ENCODE measurements around the gene TCP11.

TCP11 gene

DNA sequence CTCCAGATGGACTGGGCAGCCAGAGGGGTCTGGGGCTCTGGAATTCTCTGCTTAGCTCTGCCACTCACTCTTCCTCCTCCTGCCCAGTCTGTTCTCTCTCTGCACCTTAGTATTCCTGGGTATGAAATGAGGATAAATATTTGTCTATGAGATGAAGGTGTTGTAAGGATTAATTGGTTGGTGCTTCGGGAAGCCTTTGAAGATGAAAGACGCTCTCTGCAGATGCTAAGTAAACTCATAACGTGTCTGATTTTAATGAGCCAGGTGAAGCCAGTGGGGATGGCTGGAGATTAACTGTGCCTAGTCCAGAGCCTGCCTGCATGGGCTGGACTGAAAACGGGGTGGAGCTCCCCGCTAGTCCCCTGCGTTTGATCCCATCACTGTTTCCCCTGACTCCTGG, 23.1 kb upstream of the TCP11 start:
- TF ChIP-seq, protein P1, sequence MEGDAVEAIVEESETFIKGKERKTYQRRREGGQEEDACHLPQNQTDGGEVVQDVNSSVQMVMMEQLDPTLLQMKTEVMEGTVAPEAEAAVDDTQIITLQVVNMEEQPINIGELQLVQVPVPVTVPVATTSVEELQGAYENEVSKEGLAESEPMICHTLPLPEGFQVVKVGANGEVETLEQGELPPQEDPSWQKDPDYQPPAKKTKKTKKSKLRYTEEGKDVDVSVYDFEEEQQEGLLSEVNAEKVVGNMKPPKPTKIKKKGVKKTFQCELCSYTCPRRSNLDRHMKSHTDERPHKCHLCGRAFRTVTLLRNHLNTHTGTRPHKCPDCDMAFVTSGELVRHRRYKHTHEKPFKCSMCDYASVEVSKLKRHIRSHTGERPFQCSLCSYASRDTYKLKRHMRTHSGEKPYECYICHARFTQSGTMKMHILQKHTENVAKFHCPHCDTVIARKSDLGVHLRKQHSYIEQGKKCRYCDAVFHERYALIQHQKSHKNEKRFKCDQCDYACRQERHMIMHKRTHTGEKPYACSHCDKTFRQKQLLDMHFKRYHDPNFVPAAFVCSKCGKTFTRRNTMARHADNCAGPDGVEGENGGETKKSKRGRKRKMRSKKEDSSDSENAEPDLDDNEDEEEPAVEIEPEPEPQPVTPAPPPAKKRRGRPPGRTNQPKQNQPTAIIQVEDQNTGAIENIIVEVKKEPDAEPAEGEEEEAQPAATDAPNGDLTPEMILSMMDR (IDR thresholded peaks at IDR 0.05): no peak

DNA sequence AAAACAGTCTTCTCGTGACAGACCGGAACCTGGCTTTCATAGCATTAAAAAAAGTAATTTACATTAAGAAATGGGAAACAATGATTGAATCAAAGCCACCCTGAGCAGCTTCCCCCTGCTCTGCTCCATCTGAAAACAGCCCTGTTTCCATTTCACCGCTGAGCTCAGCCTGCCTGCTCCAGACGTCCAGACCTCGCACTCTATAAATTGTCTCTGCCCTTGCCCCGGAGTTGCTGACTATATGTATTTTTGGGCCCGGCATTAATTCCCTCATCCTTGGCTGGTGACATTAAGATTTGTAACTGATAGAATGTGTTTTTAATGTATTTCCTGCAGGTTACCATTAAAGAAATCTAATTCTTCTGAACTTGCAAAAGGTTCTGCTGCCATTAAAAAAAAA, 22.7 kb upstream of the TCP11 start:
- TF ChIP-seq, protein P1 (IDR thresholded peaks at IDR 0.05): no peak

DNA sequence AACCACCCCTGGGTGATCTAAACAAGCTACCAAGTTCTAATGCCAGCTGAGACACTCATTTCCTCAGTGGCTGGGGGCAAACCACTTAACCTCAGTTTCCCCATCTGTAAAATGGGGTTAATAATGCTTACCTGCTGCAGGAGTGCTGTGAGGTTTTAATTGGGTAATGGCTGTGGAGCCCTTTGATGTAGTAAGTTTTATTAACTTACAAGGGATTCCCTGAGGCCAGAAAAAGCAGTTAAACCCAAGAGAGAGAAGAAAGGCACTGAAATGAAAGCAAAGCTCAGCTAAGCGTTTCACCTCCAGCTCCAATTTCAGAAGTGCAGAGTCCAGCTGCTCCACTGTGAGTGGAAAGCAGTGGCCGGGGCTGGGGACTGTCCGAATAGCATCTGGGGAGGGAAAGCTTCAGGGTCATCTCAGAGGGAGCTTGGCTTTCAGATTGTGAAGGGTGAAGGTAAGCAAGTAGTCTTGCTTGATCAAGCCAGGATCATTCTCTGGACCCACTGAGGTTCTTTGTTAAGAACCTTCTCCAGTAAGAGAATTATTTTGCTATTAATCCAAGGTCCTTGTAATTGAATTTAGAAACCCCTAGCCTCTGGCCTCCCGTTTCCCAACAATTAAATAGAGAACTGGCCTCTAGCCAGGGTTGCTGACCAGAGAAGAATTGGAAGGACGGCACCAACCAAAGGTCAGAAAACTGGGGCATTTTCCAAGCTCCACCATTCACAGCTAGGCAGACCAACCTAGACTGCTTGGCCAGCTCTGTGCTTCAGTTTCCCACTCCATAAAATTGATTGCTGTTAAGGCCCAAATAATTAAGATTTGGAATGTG, 20.9 kb upstream of the TCP11 start:
- TF ChIP-seq, protein P1 (IDR thresholded peaks at IDR 0.05): no peak

DNA sequence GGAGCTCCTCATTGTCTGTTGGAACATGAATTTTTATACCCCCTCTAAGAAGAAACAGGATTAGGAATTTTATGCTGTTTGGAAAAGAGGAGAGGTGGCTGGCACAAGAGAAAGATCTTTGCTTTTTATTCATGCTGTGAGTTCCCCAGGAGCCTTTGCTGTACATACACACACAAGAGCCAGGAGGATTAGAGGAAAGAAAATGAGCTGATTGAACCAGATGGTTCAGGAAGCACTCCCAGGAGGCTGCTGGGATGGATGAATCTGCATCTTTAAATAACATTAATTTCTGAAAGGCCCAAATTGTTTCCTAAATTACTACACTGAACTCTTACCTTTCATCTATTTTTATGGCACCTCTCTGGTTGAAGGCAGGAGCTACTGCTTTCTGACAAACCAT, 20.1 kb upstream of the TCP11 start:
- TF ChIP-seq, protein P1 (IDR thresholded peaks at IDR 0.05): no peak

DNA sequence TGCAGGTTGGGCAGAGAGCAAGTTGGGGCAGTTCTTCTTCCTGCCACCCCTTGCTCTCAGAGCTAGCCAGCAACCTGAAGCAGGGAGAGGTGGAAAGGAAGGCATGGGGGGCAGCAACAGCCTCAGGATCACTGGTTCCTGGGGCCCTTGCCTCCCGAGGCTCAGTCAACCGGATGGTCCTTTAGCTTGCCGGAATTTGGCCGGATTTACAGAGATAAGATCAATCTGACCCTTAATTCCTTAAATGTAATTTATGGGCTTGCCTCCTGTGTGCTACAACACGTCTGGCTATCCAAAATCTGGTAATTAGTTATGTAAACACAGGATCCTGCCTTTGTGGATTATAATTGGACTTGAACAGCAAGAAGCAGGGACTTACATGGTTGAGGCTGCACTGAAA, 19.5 kb upstream of the TCP11 start:
- TF ChIP-seq, protein P1 (IDR thresholded peaks at IDR 0.05): no peak

DNA sequence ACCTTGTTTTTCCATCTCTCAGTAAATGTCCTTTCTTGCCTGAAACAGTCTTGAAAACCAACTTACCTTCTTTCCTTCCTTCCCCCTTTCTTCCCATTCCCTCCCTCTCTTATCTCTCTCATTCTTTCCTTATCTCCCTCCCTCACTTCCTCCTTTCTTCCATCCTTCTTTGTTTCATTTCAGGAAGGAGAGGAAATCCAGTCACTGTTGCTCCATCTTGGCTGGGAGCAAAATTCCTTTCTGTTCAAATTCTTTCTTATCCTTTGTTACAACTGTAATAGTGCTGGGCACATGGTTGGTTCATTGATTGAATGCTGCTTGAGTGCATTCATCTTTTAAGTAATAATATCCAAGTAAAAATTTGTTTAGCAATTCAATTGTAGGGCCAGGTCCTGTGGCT, 17.4 kb upstream of the TCP11 start:
- TF ChIP-seq, protein P1 (IDR thresholded peaks at IDR 0.05): no peak

DNA sequence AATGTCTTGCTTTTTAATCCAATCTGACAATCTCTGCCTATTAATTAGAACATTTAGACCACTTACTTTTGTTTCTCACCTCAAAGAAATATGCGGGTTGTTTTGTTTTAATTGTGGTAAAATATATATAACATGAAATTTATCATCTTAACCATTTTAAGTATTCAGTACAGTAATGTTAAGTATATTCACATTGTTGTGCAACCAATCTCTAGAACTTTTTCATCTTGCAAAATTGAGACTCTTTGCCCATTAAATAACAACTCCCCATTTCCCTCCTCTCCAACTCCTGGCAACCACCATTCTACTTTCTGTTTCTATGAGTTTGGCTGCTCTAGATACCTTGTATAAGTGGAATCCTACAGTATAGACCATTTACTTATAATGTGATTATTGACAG, 13.8 kb upstream of the TCP11 start:
- TF ChIP-seq, protein P1 (IDR thresholded peaks at IDR 0.05): no peak

Data from LNCAP (cell line).